Activated CD4-positive, alpha-beta T cell treated with anti-CD3 and anti-CD28 coated beads, Interleukin-2, amount 50 U/mL, for 24 hours (primary cell): ENCODE measurements around the gene PTPRN2.

Experiments
- DNase-seq, 2 donors: peaks; one replicate each; pipeline ENCODE4 v3.0.0-alpha.2; 2020; ENCODE audit warnings: low read depth in 1 of 2, low spot score in 1 of 2

PTPRN2 gene

GRCh38 chr7:158272509-158273137 lies 315.0 kb downstream of the PTPRN2 start:
- no peak for DNase-seq

- DNase-seq, result no peak
Measured at GRCh38 chr7:158272091-158272490, 315.5 kb downstream of the PTPRN2 start.

DNA sequence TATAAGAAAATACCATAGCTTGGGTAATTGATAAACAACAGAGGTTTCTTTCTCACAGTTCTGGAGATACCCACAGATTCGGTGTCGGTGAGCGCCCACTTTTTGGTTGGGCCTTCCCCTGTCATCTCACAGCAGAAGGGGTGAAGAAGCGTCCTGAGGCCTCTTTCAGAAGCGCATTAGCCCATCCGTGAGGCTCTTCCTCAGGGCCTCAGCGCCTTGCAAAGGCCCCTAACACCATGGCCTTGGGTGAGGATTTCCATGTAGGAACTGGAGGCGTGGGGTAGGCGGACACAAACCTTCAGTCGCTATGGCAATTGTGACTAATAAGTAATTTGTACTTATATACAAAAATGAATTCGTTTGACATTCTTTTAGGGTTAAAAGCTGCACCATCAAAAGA lies 316.0 kb downstream of the PTPRN2 start:
- DNase-seq, result no peak

DNA sequence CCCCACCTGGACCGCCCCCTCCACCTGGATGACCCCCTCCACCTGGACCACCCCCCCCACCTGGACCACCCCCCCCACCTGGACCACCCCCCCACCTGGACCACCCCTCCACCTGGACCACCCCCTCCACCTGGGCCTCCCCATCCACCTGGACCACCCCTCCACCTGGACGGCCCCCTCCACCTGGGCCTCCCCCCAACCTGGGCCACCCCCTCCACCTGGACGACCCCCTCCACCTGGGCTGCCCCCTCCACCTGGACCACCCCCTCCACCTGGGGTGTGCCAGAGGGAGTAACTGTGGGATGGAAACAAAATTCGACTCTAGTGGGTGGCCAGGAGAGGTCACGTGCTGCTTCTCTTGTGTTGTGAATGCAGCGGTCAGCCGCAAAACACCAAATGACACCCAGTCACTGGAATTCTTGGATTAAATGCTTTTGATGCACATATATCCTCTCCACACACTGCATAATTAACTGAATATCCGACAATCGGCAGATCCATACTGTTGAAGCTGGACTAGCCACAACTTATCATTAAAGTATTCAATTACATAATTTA lies 316.7 kb downstream of the PTPRN2 start:
- DNase-seq, result no peak

DNA sequence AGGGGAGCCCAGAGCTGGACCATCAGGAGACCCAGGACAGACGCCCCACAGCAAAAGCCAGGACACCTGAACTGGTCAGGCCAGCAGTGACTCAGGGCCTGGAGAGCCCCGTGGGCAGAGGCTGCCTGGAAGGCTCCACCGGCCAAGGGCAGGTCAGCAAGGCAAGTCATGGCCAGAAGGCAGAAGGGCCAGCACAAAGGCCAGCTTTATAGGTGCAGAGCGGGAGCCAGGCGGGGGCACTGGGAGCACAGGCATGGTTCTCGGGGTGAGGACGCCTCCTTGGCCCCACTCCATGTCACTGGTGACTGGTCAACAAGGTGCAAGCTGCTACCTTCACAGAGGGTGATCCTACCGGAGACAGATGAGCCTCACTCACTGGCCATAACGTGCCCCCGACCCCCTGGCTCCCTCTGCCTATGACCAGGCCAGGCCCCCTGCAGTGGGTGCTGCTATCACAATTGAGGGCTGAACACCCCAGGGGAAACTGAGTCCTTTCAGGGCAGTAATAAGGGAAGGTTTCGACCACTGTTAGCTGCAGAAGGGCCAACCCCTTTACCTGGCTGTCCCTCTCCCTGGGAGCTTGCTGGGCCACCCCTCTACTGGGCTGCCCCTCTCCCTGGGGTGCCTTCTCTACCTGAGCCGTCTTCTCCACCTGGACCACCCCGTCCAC lies 317.4 kb downstream of the PTPRN2 start:
- no peak for DNase-seq

DNA sequence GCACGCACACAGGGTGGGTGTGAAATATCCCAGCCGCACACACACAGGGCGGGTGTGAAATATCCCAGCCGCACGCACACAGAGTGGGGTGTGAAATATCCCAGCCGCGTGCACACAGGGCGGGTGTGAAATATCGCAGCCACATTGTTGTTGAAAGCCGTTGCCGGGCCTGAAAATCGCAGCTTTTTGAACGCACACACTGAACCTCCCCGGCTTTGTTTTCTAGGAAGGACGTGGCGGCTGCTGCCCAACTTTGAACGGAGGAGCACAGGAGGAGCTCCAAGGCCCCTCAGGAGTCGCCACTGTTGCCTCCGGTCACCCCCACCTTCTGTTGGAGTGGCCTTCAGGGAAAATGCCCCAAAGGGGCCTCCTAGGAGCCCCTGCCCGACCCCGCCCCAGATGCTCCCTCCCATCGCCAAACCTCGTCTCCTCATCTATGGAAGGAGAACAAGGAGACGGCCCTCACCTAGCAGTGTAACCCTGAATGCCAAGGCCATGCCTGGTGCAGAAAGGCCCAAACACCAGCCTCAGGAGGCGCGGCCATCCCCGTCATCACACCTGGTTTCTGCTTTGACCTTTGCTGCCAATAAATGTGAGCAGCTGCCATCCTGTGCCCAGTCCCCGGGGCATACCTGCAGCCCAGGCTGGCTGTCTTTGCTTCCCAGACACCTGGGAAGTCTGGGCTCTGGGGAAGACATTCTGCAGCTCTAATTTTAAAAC lies 318.6 kb downstream of the PTPRN2 start:
- no peak for DNase-seq

- DNase-seq, result no peak
Measured at GRCh38 chr7:158267742-158268435, 319.7 kb downstream of the PTPRN2 start.

- no peak for DNase-seq
Measured at GRCh38 chr7:158266817-158267741, 320.5 kb downstream of the PTPRN2 start.

- no peak for DNase-seq
Measured at GRCh38 chr7:158266426-158266816, 321.2 kb downstream of the PTPRN2 start.

GRCh38 chr7:158265743-158266080 lies 321.9 kb downstream of the PTPRN2 start:
- DNase-seq, result no peak

DNA sequence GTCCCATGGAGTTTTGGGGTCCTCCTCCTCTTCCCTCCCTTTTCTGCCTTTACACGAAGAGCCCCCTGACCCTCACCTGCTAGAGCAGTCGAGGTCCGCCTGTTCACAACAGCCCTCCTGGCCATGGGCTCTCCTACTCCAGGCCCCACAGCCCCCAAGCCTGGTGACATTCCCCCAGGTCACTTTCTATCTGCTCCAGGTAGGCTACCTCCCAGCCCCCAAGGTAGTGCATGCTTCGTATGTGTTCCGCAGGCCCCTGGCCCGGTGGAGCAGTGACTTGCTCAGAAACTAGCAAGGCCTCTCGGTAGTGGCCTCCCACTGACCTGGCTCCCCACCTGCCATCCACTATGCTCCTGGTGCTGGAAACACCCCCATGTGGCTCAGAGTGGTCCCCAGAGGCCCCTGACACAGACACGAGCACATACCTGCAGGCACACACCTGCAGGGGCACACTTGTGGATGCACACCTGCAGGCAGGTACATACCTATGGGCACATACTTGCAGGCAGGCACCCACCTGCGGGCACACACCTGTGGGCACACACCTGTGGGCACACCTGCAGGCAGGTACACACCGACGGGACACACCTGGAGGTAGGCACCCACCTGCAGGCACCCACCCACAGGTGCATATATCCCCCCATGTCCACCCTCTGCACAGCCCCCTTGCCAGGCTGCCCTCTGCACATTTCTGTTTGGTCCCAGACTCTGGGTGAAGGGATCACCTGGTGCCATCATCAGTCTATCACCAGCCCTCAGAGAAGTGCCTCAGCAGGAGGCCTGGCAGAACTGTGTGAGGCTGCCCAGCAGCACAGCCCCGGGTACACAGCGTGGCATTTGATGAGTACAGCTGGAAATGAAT lies 322.5 kb downstream of the PTPRN2 start:
- no peak for DNase-seq

DNA sequence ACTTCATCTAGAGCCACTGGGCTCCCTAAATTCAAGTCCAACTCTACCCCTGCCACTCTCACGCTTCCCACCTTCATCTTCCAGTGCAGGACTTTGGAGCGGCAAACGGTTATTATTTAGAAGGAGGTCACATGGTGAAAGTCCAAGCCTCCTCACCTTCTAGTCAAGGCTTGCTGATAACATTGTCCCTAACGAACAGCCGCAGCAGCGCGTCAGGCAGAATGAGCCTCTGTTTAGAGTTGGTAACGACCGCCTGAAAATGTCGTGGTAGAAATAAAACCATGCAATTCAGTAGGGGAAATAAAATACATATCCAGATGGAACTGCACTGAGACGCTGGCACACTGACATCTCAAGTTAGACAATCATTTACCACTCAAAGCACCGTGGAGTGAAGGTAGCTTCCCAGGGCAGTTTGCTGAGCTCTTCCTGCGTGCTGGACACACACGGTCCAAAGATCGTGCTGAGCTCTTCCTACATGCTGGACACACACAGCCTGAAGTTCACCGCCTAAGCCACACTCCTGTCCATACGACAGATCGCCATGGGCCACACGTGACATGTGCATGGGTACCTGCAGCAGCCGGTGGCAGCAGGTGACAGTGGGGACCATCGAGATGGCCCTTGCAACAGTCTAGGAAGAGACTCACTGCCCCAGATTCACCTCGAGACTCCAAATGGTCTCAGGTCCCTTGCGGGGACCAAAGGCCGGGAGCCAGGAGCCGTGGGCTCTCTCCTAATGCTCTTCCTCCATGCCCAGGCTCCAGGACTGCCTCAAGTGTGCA lies 323.5 kb downstream of the PTPRN2 start:
- no peak for DNase-seq

- no peak for DNase-seq
Measured at GRCh38 chr7:158263110-158263963, 324.3 kb downstream of the PTPRN2 start.

- no peak for DNase-seq
Measured at GRCh38 chr7:158262284-158263109, 325.1 kb downstream of the PTPRN2 start.

GRCh38 chr7:158261362-158262235 lies 326.0 kb downstream of the PTPRN2 start:
- DNase-seq, result no peak
